Smooth muscle cell of the umbilical artery (primary cell): ENCODE results near the gene LYPLA2. TPM values are rescaled to one million over a fixed set of nuclear protein-coding genes. Genes with fewer than 3 reads are reported as not detected.

Experiments
- total RNA-seq: library from RNA; depleted of rRNA; stranded (reverse); fragments of >200 nt; gene quantifications from 2 replicates; pipeline ENCODE4 v1.2.3, GENCODE V29; 2014

The LYPLA2 gene
- 25.2 and 46.5 TPM in 2 replicates for total RNA-seq

DNA sequence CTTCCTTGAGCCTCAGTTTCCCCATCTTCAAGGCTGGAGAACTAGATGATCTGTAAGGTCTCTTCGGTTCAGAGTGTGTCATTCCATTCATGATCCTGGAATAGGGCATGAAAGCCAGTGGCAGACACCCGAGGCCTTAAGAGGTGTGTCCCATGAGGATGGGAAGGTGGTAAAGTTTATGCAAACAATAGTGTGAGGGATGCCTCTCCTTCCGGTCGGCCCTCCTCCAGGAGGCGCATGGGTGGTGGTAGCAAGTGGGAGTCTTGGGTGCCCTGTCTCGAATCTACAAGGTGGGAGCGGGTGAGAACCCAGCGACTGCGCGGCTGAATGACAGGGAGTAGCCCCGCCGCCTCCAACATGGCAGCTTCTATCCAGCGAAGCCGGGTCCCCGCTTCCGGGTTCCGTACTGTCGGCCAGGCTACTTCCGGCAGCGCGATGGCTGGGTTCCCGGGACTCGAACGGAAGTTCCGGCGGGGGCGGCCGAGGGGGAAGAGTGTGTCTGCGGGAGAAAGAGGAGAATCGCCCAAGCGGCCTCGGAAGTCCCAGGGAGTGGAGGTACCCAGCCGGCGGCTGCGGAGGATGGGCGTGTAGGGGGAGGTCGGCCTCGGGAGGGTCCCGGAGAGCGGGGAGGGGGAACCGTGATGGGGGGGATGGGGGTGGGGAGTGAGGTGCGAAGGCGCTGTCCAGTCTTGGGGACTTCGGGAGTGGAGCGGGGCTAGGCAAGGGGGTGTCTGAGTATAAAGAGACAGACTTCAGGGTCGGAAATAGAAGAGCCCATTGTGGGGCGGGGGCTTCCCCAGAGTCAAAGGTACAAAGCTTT, at the start of gene LYPLA2:
LYPLA2 (plus strand) TSS at position 450 of the 820 bp plus-strand sequence. CDS start 1,538 bp downstream, outside the sequence.

DNA sequence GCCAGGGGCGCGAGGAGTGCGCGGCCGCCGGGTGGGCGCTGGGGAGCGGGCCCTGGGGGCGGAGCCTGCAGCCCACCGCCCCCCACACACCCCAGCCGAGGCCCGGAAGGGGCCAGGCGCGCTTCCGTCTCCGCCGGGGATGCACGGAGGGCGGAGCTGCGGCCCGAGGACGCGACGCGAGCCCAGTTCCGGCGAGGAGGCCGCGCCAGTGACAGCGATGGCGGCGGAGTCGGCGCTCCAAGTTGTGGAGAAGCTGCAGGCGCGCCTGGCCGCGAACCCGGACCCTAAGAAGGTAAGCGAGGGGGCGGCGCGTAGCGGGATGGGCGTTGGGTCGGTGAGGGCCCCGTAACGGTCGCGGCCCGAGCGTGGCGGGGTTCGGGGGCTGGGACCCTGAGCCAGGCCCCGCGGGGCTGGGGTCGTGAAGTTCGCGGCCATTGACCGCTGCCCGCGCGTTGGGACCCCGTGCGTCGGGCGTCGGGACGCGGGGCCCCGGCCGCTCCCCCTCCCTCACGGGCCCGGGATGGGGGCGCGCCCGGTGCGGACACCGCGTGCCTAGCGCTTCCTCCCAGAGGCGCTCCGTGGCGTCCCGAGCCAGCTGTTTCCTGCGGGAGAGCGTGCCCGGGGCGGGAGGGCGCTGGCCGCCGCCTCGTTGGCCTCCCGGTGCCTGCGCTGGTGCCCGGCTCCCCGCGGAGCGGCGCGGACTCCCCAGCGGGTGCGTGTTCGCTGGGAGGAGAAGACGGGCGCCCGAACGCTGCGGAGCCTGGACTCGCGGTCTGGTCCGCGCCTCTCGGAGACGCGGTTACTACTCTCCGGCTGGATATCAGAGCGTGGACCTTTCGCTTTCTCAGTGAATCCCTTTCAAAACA, 47.4 kb upstream of the LYPLA2 start, which contains the start of gene ELOA:
ELOA (plus strand) TSS at position 185 of the 866 bp plus-strand sequence; CDS start at position 218, 33 bp downstream.

DNA sequence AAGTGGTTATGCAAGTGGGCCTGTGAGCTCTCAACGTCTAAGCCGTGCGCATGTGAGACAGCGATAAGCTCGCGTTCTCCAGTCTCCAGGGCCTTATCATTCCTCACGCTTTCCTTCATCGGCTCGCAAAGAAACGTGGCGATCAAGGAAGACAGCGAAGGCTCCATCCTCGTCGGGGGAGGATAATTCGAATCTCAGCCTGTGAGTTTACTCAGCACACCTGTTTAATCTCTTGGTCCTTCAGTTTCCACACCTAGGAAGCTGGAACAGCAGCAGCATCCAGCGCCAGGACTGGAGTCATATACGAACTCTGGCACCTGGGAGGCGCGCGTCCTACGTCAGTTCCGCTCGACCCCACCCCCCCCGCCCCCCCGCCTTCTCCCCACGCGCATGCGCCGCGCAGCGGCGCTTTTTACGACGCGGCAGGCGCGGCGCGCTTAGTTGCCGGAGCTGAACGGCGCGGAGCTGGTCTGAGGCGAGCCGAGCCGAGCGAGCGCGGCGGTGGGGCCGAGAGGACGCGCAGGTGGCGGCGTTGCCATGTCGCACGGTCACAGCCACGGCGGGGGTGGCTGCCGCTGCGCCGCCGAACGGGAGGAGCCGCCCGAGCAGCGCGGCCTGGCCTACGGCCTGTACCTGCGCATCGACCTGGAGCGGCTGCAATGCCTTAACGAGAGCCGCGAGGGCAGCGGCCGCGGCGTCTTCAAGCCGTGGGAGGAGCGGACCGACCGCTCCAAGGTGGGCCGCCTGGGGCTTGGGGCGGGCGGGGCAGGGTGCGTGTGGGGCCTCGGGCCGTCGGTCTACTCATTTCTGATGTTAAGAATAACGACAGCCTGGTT, 12.7 kb upstream of the LYPLA2 start, which contains the start of gene PITHD1:
PITHD1 (plus strand) TSS at position 440 of the 836 bp plus-strand sequence; CDS start at position 538, 98 bp downstream.

DNA sequence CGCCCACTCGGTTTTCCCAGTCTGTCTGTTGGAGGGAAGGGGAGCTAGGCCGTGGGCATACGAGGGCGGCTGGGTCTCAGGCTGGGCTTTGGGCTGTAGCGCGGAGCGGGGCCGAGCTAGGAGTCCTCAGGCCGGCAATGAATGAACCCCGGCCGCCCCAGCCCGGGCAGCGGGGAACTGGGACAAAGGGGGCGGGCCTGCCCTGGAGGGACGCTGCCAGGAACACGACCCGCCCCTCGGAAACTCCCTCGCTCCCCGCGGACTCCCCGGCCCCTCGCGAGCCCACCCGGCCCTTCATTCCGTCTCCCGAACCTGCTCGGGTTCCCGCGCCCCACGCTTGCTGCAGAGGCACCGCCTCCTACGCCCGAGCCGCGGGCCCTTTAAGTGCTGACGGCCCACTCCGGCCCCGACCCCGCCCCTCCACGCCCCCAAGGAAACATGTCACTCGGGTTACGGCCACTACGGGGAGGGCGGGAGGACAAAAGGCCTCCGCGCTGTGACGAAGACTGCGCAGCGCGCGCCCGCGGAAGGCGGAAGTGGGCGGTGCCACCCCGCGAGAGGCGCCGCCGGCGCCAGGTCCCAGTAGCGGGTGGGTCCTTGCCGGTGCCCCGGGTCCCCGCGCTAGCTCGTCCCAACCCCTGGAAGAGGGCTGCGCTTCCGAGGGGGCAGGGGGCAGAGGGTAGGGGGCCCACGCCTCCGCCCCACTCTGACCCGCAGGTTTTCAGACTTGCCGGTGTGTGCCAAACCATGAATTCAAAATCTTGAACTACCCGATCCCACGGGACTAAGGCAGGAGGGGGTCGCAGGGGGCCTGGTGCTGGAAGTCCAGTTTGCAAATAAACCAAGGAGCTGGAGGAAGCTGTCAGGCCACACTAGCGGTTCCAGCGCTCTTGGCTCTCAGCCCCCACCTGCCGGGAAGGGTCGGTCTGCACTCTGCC, 9.7 kb downstream of the LYPLA2 start, which contains the start of gene GALE:
GALE (minus strand) TSS at position 355 of the 938 bp plus-strand sequence. CDS start 1,747 bp downstream, outside the sequence.

DNA sequence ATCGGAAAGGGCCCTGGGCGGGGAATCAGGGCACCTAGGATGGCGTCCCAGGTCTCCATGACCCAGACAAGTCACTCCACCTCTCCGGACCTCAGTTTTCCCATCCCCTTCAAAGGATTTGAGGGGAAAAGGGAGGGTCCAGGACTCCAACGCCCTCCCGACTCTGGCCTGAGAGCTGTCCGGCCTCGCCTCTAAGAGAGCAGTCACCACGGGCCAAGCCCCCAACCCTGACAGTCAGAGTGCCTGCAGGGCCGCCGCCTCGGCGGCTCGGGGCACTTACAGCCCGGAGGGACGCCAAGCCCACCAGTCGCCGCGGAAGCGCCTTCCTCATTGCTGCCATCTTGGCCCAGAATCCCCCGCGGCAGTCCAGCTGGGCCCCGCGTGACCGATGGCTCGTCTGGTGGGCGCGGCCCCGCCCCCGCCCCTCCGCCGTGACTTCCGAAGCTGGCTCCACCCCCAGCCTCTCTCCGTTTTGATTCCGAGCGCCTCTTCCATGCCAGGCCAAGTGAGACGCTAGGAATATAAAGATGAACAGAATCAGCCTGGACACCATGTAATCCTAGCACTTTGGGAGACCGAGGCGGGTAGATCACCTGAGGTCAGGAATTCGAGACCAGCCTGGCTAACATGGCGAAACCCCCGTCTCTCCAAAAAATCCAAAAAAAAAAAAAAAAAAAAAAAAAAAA, 34.3 kb downstream of the LYPLA2 start, which contains the start of gene HMGCL:
HMGCL (minus strand) TSS at position 354 of the 686 bp plus-strand sequence; CDS start at position 340, 14 bp downstream.

Other genes starting within 250 kb of the LYPLA2 start
- gene ID3, start 231.6 kb upstream of the LYPLA2 start, total RNA-seq, result 153 and 300 TPM in 2 replicates
- 520 and 723 TPM in 2 replicates for gene RPL11, start 99.3 kb upstream of the LYPLA2 start, total RNA-seq
- 16.6 and 31.3 TPM in 2 replicates for gene ELOA, start 47.7 kb upstream of the LYPLA2 start, total RNA-seq
- 35.3 and 36.8 TPM in 2 replicates for gene PITHD1, start 12.7 kb upstream of the LYPLA2 start, total RNA-seq
- gene GALE, start 9.6 kb downstream of the LYPLA2 start, total RNA-seq, result 27.0 and 30.4 TPM in 2 replicates
- gene HMGCL, start 34.3 kb downstream of the LYPLA2 start, total RNA-seq, result 47.5 and 50.5 TPM in 2 replicates
- 16.7 and 17.8 TPM in 2 replicates for gene FUCA1, start 77.1 kb downstream of the LYPLA2 start, total RNA-seq
- not detected in 2 replicates for gene CNR2, start 122.2 kb downstream of the LYPLA2 start, total RNA-seq
- 102 and 108 TPM in 2 replicates for gene PNRC2, start 168.7 kb downstream of the LYPLA2 start, total RNA-seq
- gene SRSF10, start 189.2 kb downstream of the LYPLA2 start, total RNA-seq, result 73.3 and 93.7 TPM in 2 replicates